ENCODE measurements around the gene METTL9.
"Not testable (repeated sequence)": the region's sequence is repeated elsewhere in the genome, so short reads cannot be mapped to it uniquely, and the experiment has no call there.

The METTL9 gene

DNA sequence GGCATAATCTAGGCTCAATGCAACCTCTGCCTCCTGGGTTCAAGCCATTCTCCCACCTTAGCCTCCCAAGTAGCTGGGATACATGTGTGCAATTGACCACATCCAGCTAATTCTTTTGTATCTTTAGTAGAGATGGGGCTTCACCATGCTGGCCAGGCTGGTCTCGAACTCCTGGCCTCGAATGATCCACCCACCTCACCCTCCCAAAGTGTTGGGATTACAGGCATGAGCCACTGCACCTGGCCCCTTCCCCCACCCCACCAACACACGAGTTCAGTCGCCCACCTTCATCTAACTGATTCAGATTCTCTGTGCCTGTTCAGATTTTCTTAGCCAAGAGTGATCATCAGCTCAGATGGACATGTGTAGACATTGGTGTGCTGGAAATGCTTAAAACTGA, 25.0 kb upstream of the METTL9 start:
- no peak for DNase-seq

DNA sequence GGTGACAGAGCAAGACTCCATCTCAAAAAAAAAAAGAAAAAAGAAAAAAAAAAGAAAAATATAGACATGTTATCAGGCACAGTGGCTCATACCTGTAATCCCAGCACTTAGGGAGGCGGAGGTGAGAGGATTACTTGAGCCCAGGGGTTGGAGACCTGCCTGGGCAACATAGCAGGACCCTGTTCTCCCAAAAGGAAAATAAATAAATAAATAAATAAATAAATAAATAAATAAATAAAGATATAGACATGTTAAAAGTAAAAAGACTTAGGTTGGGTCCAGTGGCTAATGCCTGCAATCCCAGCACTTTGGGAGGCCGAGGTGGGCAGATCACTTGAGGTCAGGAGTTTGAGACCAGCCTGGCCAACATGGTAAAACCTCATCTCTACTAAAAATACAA, 23.1 kb upstream of the METTL9 start:
- DNase-seq: peak; percentile 9

DNA sequence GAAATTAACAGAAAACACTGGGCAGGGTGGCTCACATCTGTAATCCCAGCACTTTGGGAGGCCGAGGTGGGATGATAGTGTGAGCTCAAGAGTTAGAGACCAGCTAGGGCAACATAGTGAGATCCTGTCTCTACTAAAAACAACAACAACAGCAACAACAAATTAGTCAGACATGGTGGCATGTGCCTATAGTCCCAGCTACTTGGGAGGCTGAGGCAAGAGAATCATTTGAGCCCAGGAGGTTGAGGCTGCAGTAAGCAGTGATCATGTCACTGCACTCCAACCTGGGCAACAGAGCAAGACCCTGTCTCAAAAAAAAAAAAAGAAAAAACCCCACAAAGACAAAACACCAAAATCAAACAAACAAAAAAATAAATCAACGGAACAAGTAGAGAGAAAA, 21.9 kb upstream of the METTL9 start:
- not testable (repeated sequence) for DNase-seq

GRCh38 chr16:21578311-21578710, 21.1 kb upstream of the METTL9 start:
- peak in 1 of 2 experiments; percentile 6 for DNase-seq

DNA sequence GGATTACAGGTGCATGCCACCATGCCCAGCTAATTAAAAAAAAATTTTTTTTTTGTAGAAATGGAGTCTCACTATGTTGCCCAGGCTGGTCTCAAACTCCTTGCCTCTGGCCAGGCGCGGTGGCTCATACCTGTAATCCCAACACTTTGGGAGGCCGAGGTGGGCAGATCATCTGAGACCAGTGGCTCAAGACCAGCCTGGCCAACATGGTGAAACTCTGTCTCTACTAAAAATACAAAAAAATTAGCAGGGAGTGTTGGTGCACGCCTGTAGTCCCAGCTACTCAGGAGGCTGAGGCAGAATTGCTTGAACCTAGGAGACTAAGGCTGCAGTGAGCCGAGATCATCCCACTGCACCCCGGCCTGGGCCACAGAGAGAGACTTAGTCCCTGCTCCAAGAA, 19.2 kb upstream of the METTL9 start:
- DNase-seq: not testable (repeated sequence)

DNA sequence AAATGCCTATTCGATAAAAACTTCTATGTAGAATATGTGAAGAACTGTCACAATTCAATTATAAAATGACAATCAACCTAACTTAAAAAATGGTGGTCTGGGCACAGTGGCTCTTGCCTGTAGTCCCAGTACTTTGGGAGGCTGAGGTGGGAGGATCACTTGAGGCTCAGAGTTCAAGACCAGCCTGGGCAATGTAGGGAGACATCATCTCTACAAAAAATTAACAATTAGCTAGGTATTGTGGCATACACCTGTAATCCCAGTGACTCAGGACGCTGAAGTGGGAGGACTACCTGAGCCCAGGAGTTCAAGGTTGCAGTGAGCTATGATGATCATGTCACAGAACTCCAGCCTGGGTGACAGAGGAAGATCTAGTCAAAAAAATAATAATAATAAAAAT, 18.6 kb upstream of the METTL9 start:
- DNase-seq: no peak

DNA sequence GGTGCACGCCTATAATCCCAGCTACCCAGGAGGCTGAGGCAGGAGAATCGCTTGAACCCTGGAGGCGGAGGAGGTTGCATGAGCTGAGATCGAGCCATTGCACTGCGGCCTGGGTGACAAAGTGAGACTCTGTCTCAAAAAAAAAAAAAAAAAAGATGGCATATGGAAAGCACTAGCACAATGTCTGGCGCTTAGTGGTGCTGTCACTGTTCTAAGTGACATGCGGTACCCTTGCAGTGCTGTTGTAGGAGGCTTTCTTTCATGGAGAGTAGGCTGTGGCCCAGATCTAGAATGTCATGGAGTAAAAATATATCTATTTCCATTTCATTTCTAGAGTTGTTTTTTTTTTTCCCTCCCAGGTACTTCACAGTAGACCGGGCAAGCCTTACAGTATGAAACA, 14.6 kb upstream of the METTL9 start:
- no peak for DNase-seq

GRCh38 chr16:21588593-21588992, 10.8 kb upstream of the METTL9 start:
- DNase-seq: not testable (repeated sequence)

DNA sequence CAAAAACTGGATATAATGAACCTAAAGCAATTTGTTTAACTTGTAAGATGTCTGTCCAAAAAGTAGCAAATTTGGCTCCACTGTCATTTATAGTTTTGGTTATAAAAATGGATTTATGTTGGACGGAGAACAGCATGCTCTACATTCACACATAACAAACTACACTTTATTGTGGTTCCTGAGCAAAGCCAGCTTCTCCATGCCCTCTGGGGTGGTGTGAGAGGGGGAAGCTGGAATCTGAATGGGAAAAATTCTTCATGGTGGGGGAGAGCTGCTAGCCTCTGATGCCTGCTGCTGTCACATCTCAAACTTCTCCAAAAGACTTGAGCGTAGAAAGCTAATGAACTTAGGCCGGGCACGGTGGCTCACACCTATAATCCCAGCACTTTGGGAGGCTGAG, 9.8 kb upstream of the METTL9 start:
- DNase-seq: no peak

- DNase-seq: no peak
Observed at GRCh38 chr16:21590287-21590686, 9.1 kb upstream of the METTL9 start.

GRCh38 chr16:21590796-21591195, 8.6 kb upstream of the METTL9 start:
- DNase-seq: no peak

DNA sequence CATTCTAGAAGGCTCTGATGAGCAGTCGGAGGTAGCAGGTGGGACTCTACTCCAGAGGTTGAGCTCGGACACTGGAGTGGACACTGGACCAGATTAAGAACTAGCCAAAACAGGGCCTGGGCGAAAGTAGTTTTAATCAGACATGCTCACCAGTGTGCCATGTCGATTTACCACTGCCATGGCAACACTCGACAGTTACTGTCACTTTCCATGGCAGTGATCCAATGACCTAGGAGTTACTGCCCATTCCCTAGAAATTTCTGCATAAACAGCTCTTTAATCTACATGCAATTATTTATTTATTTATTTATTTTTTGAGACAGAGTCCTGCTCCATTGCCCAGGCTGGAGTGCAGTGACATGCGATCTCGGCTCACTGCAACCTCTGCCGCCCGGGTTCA, 7.2 kb upstream of the METTL9 start:
- no peak for DNase-seq

GRCh38 chr16:21593530-21594289, 5.7 kb upstream of the METTL9 start:
- no peak for DNase-seq

- DNase-seq: no peak
Observed at GRCh38 chr16:21597561-21598030, 1.8 kb upstream of the METTL9 start.

GRCh38 chr16:21598206-21598605, 1.2 kb upstream of the METTL9 start:
- DNase-seq: no peak

GRCh38 chr16:21598701-21599121, 666 bp upstream of the METTL9 start:
- DNase-seq: no peak

- peak in 1 of 2 experiments; percentile 63 for DNase-seq
Observed at GRCh38 chr16:21600031-21600773, 825 bp downstream of the METTL9 start.

DNA sequence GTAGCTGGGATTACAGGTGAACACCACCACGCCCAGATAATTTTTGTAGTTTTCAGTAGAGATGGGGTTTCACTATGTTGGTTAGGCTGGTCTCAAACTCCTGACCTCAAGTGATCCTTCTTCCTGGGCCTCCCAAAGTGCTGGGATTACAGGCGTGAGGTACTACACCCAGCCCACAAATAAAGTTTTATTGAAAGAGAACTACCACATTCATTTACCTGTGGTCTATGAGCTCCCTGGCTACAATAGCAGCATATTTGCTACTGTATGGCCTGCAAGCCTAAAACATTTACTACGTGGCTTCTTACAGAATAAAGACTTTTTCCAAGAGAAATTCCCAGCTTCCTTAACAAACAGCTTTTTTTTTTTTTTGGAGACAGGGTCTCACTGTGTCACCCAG, 3.4 kb downstream of the METTL9 start:
- DNase-seq: no peak

GRCh38 chr16:21603928-21604327, 4.6 kb downstream of the METTL9 start:
- DNase-seq: no peak

DNA sequence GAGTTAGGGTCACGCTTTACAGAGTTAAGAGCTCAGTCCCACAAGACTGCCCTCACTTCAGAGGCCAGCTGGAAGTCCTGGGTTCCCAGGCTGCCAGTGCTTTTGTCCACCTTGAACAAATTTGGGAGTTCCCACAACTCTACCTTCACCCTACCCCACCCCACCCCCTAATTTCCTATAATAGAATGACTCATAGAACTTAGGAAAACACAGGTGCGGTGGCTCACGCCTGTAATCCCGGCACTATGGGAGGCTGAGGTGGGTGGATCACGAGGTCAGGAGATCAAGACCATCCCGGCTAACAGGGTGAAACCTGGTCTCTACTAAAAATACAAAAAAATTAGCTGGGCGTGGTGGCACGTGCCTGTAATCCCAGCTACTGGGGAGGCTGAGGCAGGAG, 6.5 kb downstream of the METTL9 start:
- not testable (repeated sequence) for DNase-seq

DNA sequence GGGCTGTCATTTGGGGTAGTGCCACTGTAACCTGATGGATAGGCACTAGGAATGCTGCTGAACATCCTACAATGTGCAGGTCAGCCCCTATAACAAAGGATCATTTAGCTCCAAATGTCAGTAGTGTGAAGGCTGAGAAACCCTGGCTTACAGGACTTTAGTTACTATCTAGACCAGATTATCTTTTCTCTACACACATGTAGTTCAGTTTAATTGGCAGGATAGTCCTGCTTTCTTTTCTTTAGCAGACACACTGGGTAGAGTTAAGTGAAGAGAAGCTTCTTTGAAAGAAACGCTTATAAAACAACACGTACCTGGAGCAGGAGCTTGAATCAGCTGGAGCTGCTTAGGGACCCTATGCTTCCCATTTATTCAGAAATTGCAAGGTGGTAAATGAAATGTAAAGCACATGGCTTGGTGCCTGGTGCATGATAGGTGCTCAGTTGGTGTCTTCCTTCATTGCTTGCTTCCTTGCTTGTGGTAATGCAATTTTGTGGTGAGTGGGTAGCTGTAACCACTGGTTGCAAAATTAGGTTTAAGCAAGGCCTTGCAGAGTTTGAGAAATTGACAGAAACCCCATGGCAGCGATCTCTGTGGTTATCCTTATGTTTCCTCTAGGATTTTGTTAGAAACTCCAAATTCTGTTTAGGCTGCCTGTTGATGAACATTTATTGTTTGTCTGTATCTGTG, 9.4 kb downstream of the METTL9 start:
- no peak for DNase-seq

DNA sequence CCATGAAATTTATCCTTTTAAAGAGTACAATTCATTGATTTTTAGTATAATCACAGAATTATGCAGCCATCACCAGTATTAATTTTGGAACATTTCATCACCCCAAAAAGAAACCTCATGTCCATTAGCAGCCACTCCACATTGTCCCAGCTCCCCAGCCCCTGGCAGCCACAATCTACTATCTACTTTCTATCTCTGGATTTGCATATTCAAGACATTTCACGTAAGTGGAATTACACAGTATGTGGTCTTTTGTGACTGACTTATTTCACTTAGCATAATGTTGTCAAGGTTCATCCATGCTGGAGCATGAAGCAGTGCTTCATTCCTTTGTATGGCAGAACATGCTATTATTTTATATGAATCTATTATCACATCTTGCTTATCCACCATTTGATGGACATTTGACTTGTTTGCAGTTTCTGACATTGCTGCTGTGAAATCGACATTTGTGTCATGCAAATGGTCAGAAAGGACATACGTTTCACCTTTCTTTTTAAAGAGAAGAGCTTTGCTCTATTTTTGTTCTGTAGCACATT, 10.7 kb downstream of the METTL9 start:
- DNase-seq: no peak

DNA sequence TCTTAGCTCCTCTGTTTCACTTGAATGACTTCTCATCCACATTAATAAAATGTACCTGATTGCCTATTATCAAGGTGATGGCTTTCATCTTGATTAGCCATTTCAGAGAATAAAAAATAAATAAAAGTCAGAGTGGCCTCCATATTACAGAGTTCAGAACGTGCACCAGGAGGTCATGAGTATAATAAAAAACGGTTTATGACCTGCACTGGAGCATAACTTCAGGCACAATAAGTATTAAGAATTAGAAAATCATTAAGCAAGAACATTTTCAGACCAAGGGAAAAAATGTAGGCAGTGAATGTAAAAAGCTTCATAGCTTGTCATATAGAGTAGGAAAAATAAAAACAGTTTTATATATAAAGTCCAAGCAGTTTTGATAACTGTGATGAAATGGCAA, 11.4 kb downstream of the METTL9 start:
- no peak for DNase-seq

DNA sequence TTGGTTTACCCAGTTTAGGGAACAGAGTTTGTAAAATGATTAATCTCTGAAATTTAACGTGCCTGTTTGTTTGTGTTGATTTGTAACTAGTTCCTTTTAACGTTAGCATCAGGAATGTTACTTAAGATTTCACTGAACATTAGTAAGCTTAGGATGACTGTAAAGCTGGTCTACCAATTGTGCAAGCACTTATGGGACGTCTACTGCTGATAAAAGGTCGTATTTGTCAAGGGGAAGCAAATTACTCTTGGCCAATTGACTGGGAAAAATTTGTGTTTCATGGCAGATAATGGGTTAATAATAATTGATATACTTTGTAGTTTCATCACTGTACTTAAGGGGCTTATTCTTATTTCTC, 11.8 kb downstream of the METTL9 start:
- DNase-seq: no peak

Data from activated T-cell treated with anti-CD3 and anti-CD28 coated beads, Interleukin-2, amount 50 U/mL, for 48 hours (primary cell).